GM10266 (cell line): Measurements from ENCODE around the gene CKAP5.
"Not testable (repeated sequence)": the region's sequence is repeated elsewhere in the genome, so short reads cannot be mapped to it uniquely, and the experiment has no call there.

ENCODE experiments used
- DNase-seq: peaks from one replicate; pipeline ENCODE4 v3.0.0; 2012; ENCODE audit errors: extremely low spot score
- TF ChIP-seq, protein P1 (sequence below): IDR thresholded peaks from 2 replicates; pipeline ENCODE4 v1.5.1; 2012; ENCODE audit warnings: mild to moderate bottlenecking, low read depth; ENCODE audit not compliant: control insufficient read depth, insufficient read depth; ENCODE audit errors: missing control alignments

The CKAP5 gene

DNA sequence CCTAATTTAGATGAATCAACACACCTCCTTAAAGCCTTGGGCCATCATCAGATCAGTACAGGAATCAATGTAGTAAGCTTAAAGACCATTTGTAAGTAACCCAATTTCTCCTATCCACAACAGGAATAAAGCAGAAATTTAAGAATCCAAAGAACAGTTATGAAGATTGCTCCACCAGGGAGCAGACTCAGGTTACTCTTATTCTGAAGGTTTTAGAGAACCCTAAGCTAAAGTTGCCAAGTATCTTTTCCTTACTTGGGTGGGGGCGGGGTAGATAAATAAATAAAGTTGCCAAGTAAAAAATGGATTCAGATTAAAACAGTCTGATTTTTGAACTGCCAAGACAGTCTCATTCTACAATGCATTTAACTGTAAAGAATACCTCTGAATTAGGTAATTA is 18.1 kb downstream of the CKAP5 start:
- no peak for DNase-seq
- TF ChIP-seq, protein P1, sequence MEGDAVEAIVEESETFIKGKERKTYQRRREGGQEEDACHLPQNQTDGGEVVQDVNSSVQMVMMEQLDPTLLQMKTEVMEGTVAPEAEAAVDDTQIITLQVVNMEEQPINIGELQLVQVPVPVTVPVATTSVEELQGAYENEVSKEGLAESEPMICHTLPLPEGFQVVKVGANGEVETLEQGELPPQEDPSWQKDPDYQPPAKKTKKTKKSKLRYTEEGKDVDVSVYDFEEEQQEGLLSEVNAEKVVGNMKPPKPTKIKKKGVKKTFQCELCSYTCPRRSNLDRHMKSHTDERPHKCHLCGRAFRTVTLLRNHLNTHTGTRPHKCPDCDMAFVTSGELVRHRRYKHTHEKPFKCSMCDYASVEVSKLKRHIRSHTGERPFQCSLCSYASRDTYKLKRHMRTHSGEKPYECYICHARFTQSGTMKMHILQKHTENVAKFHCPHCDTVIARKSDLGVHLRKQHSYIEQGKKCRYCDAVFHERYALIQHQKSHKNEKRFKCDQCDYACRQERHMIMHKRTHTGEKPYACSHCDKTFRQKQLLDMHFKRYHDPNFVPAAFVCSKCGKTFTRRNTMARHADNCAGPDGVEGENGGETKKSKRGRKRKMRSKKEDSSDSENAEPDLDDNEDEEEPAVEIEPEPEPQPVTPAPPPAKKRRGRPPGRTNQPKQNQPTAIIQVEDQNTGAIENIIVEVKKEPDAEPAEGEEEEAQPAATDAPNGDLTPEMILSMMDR = no peak

DNA sequence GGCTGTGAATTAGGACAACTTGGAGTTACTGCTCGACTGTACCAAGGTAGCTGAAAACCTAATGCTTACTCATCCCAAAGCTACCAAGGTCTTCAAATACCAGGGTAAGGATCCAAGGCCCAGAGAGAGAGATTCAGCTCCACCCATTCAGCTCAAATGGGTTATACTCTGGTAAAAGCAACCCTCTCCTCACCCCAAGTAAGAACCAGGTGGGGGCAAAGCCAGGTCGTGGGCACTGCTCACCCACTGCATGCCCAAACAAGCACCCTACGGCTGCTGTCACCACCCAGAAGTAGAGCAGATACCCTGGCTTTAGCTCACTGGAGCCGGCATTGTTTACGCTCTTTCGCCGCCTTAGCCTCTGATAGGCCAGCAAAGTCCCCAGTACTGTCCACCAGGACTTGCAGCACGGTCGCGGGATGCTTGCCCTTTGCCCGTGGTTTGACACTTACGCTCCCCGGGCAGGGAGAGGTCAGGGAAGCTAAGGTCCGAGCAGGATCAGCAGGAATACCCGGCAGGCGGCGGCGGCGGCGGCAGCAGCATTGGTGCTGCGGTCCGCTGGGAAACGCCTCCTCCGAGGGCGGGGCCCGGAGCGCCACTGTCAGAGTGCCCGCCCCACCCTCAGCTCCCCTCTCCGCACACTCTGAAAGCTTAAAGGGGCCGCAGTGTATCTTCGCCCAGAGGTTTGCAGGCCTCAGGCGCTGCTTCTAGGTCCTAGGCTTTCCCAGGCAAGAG is 19.6 kb downstream of the CKAP5 start:
- TF ChIP-seq, protein P1 = no peak
- peak; percentile 72 for DNase-seq

DNA sequence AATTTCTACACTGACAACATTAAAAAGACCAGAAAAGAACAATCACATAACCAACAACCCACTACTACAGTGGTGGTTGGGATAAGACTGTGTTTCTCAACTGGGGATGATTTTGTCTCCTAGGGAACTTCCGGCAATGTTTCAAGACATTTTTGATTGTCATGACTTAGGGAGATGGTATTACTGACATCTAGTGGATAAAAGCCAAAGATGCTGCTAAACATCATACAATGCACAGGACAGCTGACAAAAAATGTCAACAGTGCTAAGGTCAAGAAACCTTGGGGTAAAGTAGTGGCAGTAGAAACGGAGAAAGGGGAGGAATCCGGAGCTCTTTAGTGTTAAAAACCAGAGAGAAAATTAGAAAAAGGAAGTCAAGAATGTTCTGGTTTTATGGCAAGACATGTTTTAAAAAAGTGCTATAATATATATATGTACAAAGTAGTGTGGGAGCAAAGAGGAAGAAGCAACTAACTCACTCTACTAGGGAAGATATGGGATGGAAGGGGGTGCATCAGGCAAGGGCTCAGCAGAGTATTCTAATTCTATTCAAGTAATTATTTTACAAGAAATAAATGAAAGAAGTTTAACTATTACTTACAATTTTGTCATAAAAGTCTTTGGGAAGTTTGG is 37.2 kb downstream of the CKAP5 start:
- DNase-seq = no peak

DNA sequence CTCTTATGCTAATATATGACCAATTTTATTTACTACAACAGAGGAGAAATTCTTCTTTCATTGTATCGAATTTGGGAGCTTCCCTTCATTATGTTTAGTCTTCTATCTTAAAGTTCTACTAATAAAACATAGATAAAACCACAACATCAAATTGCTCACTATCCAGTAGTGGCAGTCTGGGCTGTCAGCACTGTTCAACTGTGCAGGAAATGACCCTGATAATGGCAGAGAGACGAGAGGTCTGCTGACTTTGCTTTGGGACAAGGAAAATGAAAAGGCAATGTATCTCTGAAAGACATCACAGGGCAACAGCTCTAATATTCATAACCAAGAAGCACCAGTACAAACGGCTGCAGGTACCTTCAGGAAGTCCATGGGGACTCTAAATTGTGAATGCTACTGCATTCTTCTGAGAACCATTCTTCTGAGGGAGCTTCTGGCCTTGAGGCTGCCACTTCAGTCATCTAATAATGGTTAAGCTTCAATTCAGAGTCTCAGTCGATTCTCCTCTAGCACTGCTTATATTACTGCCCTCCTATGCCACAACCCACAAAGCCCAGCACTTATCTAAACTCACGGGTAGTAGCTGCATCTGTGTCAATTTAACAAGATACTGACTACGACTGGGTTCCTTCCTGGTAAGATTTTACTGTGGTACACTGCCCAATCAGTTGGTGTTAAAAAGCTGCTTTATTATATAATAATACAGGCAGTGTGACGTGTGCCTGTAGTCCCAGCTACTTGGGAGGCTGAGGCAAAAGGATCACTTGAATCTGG is 44.2 kb downstream of the CKAP5 start:
- TF ChIP-seq, protein P1 = no peak
- no peak for DNase-seq

More for the DNA sequence above, 37.2 kb downstream of the CKAP5 start:
- TF ChIP-seq, protein P1 = peak; percentile 37

DNA sequence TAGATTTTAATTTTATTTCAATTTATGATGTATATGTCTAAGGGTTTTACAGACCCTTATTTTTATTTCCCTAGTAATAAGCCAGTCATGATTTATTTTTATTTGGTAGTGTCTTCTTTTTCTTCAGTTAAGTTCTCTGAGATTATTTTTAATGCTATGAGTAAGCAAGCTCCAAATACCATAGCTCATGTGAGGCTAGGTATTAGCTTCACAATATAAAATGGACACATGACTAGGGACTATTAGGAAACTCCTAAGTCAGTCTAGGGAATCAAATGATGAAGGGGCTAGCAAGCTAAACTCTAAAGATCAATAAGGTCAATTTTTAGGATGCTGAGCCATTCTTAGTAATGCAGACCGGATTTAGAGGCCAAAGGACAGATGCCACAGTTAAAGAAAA is 45.9 kb downstream of the CKAP5 start:
- TF ChIP-seq, protein P1 = no peak
- DNase-seq = no peak

DNA sequence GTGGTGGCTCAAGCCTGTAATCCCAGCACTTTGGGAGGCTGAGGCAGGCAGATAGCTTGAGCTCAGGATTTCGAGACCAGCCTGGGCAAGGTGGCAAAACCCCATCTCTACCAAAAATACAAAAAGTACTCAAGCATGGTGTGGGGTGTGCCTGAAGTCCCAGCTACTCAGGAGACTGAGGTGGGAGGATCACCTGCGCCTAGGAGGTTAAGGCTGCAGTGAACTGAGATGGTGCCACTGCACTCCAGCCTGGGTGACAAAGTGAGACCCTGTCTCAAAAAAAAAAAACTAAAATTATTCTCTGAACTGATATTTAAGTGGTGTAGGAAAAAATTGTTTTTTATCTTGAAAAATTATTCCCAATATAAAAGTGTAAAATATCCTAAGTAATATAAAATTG is 46.4 kb downstream of the CKAP5 start:
- DNase-seq = not testable (repeated sequence)

DNA sequence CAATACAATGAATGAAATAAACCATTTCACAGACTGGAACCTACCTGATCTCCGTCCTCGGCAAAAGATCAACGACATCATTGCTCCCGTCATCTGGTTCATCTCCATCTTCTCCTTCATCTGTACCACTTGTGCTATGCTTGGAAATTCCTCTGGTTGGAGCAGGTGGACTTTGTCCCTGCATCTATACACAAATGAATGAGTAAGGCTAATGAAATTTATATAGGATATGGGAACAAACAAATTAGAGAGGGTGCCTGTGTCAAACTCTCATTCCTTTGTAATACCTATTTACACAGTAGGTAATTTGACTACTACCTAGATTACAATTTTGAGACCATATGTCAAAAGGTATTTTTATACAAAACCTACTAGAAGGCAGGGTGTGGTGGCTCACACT is 67.7 kb downstream of the CKAP5 start:
- DNase-seq = no peak

More for the DNA sequence above, 67.7 kb downstream of the CKAP5 start:
- TF ChIP-seq, protein P1 = no peak
